NCI-H526 (cell line): ENCODE data around the gene ZFP36L2.

ENCODE experiments used
- DNase-seq, 2 experiments: peaks; one replicate each; lab custom pipeline; 2025; lab: John Stamatoyannopoulos, UW

The ZFP36L2 gene

GRCh38 chr2:43223521-43224001, 2.8 kb downstream of the ZFP36L2 start:
- no peak for DNase-seq

- DNase-seq = no peak
Measured at GRCh38 chr2:43222475-43223309, 3.7 kb downstream of the ZFP36L2 start.

- DNase-seq = peak; percentile 47 to 83
Measured at GRCh38 chr2:43221763-43222474, 4.5 kb downstream of the ZFP36L2 start.

- DNase-seq = peak in 1 of 2 experiments; percentile 33
Measured at GRCh38 chr2:43221124-43221762, 5.2 kb downstream of the ZFP36L2 start.

GRCh38 chr2:43220760-43221123, 5.7 kb downstream of the ZFP36L2 start:
- no peak for DNase-seq

- no peak for DNase-seq
Measured at GRCh38 chr2:43220229-43220751, 6.1 kb downstream of the ZFP36L2 start.

GRCh38 chr2:43219383-43220228, 6.8 kb downstream of the ZFP36L2 start:
- DNase-seq = peak; percentile 61 to 73

- DNase-seq = peak in 1 of 2 experiments; percentile 45
Measured at GRCh38 chr2:43218702-43219382, 7.6 kb downstream of the ZFP36L2 start.

- peak in 1 of 2 experiments; percentile 45 for DNase-seq
Measured at GRCh38 chr2:43218155-43218701, 8.2 kb downstream of the ZFP36L2 start.

GRCh38 chr2:43217228-43218154, 8.9 kb downstream of the ZFP36L2 start:
- no peak for DNase-seq

GRCh38 chr2:43216629-43217028, 9.8 kb downstream of the ZFP36L2 start:
- DNase-seq = no peak

- no peak for DNase-seq
Measured at GRCh38 chr2:43215673-43216255, 10.6 kb downstream of the ZFP36L2 start.

GRCh38 chr2:43214253-43214652, 12.2 kb downstream of the ZFP36L2 start:
- DNase-seq = no peak

- no peak for DNase-seq
Measured at GRCh38 chr2:43212931-43213330, 13.5 kb downstream of the ZFP36L2 start.

- DNase-seq = no peak
Measured at GRCh38 chr2:43212216-43212835, 14.1 kb downstream of the ZFP36L2 start.

GRCh38 chr2:43210467-43211303, 15.7 kb downstream of the ZFP36L2 start:
- DNase-seq = peak in 1 of 2 experiments; percentile 48

GRCh38 chr2:43210125-43210466, 16.3 kb downstream of the ZFP36L2 start:
- no peak for DNase-seq
